Measurements from ENCODE around the gene CACNG4.

Gene CACNG4

DNA sequence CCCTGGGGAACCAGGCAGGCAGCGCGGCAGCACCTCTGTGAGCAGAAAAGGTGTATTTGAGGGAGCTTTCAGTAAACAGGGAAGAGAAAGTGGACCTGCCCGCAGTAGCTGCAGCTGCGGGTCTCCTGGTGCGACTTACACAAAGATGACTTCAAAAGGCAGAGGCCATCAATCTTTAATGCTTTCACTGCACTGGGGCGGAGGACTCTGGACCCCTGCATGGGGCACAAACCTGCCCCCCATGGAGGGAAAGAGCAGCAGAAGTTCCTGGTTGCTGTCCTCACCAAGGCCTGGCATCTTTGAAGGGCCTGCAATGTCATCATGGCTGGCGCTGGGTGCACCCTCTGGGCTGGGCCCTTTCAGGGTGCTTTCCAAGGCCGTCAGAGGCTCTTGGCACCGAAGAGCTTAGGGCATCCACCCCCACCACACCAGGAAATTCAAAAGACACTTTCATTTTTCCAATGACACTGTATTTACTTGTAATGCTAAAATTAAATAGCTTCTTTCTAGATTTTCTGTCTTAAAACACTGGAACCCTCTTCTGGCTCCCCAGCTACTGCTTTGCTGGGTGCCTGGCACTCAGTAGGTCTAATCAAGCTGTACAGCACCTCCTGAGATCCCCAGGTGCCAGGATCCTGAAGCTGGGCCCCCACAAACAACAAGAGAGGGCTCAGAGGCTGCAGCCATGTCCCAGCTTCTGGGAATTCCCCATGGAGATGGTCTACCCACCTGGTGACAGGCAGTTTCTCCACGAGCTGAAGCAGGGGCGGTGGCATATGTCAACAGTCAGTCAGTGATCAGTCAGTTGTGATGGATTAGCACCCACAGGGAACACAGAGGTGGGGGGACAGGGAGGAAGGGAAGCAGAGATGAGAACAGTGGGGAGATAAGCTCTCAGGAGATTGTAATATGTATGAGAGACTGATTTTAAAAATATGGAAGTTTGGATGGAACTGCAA, 77.7 kb downstream of the CACNG4 start:
- no peaks in the 10 kb centered on the region for H3K27me3 ChIP-seq (ENCODE audit: control insufficient read depth, insufficient read depth, low read length)
- H2AFZ ChIP-seq = no peak overlapping the region
- no peak overlapping the region for H3K27ac ChIP-seq
- no peaks in the 10 kb centered on the region for H3K36me3 ChIP-seq (ENCODE audit: control insufficient read depth, insufficient read depth, low read length)
- no peaks in the 10 kb centered on the region for H3K4me1 ChIP-seq
- H3K79me2 ChIP-seq = no peaks in the 10 kb centered on the region
- H3K9ac ChIP-seq = no peak overlapping the region
- TF ChIP-seq, protein P1, sequence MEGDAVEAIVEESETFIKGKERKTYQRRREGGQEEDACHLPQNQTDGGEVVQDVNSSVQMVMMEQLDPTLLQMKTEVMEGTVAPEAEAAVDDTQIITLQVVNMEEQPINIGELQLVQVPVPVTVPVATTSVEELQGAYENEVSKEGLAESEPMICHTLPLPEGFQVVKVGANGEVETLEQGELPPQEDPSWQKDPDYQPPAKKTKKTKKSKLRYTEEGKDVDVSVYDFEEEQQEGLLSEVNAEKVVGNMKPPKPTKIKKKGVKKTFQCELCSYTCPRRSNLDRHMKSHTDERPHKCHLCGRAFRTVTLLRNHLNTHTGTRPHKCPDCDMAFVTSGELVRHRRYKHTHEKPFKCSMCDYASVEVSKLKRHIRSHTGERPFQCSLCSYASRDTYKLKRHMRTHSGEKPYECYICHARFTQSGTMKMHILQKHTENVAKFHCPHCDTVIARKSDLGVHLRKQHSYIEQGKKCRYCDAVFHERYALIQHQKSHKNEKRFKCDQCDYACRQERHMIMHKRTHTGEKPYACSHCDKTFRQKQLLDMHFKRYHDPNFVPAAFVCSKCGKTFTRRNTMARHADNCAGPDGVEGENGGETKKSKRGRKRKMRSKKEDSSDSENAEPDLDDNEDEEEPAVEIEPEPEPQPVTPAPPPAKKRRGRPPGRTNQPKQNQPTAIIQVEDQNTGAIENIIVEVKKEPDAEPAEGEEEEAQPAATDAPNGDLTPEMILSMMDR (IDR thresholded peaks at IDR 0.05) = no peak
- H3K4me2 ChIP-seq (ENCODE audit: low read length) = no peak overlapping the region
- H3K9me3 ChIP-seq (ENCODE audit: control insufficient read depth, low read length) = no peaks in the 10 kb centered on the region
- no peak overlapping the region for H3K4me3 ChIP-seq (ENCODE audit: low read depth, low read length)

- no peak overlapping the region for H3K4me3 ChIP-seq (ENCODE audit: low read depth, low read length)
- H2AFZ ChIP-seq = no peak overlapping the region
- no peaks in the 10 kb centered on the region for H3K79me2 ChIP-seq
- TF ChIP-seq, protein P1 (IDR thresholded peaks at IDR 0.05) = no peak
- H3K27ac ChIP-seq = no peak overlapping the region
- H3K36me3 ChIP-seq (ENCODE audit: control insufficient read depth, insufficient read depth, low read length) = no peaks in the 10 kb centered on the region
- no peak overlapping the region for H3K9ac ChIP-seq
- H3K4me2 ChIP-seq (ENCODE audit: low read length) = no peak overlapping the region
- H3K9me3 ChIP-seq (ENCODE audit: control insufficient read depth, low read length) = no peaks in the 10 kb centered on the region
- H3K4me1 ChIP-seq = no peaks in the 10 kb centered on the region
- no peaks in the 10 kb centered on the region for H3K27me3 ChIP-seq (ENCODE audit: control insufficient read depth, insufficient read depth, low read length)
These were observed 78.8 kb downstream of the CACNG4 start for GRCh38 chr17:67043283-67043682.

GRCh38 chr17:67044016-67044772, 79.7 kb downstream of the CACNG4 start, which contains the start of gene CACNG1:
TSS of gene CACNG1 (plus strand) at chr17:67044554. CDS start at chr17:67044661, 107 bp downstream.
- Histone ChIP-seq H3K4me1 (no peaks in the 10 kb centered on the region), H3K36me3 (ENCODE audit: control insufficient read depth, insufficient read depth, low read length) (no peaks in the 10 kb centered on the region), H3K79me2 (no peaks in the 10 kb centered on the region), H3K9ac (no peak within 1 kb of the TSS), H3K9me3 (ENCODE audit: control insufficient read depth, low read length) (no peaks in the 10 kb centered on the region), H3K4me3 (ENCODE audit: low read depth, low read length) (no peak within 1 kb of the TSS), H3K27ac (no peak within 1 kb of the TSS), H2AFZ (no peak within 1 kb of the TSS), H3K27me3 (ENCODE audit: control insufficient read depth, insufficient read depth, low read length) (no peaks in the 10 kb centered on the region), H3K4me2 (ENCODE audit: low read length) (no peak within 1 kb of the TSS)
- TF ChIP-seq, protein P1 (IDR thresholded peaks at IDR 0.05) = no peak

- H2AFZ ChIP-seq = no peak overlapping the region
- H3K36me3 ChIP-seq (ENCODE audit: control insufficient read depth, insufficient read depth, low read length) = no peaks in the 10 kb centered on the region
- H3K9me3 ChIP-seq (ENCODE audit: control insufficient read depth, low read length) = no peaks in the 10 kb centered on the region
- H3K79me2 ChIP-seq = no peaks in the 10 kb centered on the region
- H3K4me1 ChIP-seq = no peaks in the 10 kb centered on the region
- TF ChIP-seq, protein P1 (IDR thresholded peaks at IDR 0.05) = no peak
- H3K4me2 ChIP-seq (ENCODE audit: low read length) = no peak overlapping the region
- no peak overlapping the region for H3K9ac ChIP-seq
- H3K27ac ChIP-seq = no peak overlapping the region
- H3K4me3 ChIP-seq (ENCODE audit: low read depth, low read length) = no peak overlapping the region
- no peaks in the 10 kb centered on the region for H3K27me3 ChIP-seq (ENCODE audit: control insufficient read depth, insufficient read depth, low read length)
These were observed 80.4 kb downstream of the CACNG4 start for GRCh38 chr17:67044940-67045339.

Measured in parathyroid adenoma (tissue), 2 donors.